ENCODE data around the gene OCSTAMP.
A peak's percentile ranks its signal among the peaks of the same experiment; 100 is the strongest.

OCSTAMP gene

GRCh38 chr20:46552460-46553420 is 2.3 kb upstream of the OCSTAMP start:
- DNase-seq = peak; percentile 73 to 90 (median 84)

- peak in 3 of 4 experiments; percentile 43 to 54 (median 47) for DNase-seq
These were observed 1.3 kb upstream of the OCSTAMP start for GRCh38 chr20:46551522-46552381.

DNA sequence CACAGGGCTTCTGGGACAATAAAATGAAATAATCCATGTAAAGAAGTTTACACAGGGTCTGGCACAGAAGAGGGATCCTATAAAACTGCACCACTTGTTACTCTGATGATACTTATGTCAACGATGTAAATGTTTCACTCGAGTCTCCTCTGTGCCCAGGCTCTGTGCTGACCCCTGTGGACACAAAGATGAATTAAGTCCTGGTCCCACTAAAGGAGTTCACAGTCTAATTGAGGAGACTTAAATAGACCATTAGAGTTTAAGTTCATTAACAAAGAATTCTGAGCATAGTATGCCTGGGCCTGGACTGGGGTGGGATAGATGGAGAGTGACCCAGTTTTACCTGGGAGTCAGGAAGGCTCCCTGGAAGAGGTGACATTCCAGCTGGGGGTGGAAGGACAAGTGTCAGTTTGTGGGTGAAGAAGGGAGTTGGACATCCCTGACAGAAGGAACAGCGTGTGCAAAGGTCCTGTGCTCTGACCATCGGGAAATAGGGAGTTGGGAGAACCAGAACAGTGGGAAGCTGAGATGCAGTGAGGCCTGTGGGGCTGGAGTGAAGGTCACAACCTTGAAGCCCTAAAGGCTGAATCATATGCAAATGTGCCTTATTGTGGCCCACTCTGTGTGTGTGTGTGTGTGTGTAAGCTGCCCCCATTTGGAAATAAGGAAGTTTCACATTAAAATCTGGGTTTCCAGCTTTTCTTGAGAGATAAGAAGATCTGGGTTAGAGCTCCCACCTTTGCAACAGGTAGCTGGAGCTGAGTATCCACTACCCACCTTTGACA is 1.1 kb downstream of the OCSTAMP start:
- peak in 2 of 4 experiments; percentile 14 to 18 for DNase-seq

- DNase-seq = no peak
These were observed 1.8 kb downstream of the OCSTAMP start for GRCh38 chr20:46548688-46549087.

- DNase-seq = no peak
These were observed 2.5 kb downstream of the OCSTAMP start for GRCh38 chr20:46547995-46548394.

- DNase-seq = no peak
These were observed 3.5 kb downstream of the OCSTAMP start for GRCh38 chr20:46546936-46547335.

- no peak for DNase-seq
These were observed 4.2 kb downstream of the OCSTAMP start for GRCh38 chr20:46546298-46546697.

DNA sequence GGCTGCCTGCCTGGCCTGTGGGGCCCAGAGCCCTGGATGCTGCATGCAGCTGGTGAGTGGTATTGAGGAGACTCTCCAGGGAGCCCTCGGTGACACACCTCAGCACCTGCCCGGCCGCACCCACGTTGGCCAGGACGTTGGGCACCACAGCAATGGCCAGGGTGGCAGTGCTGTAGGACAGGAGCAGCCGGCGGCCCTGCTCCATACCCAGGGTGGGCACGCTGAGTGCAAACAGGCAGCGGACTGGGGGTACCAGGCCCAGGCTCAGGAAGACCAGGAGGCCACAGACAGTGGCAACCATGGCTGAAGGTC is 4.7 kb downstream of the OCSTAMP start:
- no peak for DNase-seq

- DNase-seq = peak; percentile 80 to 93 (median 83)
These were observed 5.2 kb downstream of the OCSTAMP start for GRCh38 chr20:46545077-46545826.

DNA sequence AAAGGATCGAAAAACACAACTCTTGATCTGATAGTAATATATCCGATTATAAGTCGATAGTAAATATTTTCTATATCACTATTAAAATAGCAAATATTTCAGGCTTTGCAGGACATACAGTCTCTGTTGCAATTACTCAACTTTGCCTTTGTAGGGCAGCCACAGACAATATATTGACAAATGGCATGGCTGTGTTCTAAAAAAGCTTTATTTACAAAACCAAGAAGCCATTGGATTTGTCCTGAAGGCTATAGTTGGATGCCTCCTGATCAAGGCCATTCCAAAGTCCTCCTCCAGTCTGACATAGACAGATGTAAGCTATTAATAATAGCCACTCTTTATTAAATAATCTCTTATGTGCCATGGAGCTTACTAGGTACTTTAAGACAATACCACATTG is 5.9 kb downstream of the OCSTAMP start:
- DNase-seq = peak in 2 of 4 experiments; percentile 32 to 46

DNA sequence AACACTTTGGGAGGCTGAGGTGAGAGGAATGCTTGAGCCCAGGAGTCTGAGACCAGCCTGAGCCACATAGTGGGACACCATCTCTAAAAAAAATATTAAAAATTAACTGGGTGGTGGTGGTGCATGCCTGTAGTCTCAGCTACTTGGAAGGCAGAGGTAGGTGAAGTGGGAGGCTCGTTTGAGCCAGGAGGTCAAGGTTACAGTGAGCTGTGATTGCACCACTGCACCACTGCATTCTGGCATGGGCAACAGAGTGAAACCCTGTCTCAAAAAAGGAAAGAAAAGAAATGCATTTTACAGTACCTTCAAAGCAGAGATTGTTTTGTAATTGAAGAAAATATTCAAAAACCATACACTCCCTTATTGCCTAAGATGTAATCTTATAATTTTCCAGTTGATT is 6.5 kb downstream of the OCSTAMP start:
- no peak for DNase-seq

- no peak for DNase-seq
These were observed 7.4 kb downstream of the OCSTAMP start for GRCh38 chr20:46543033-46543432.

- no peak for DNase-seq
These were observed 9.1 kb downstream of the OCSTAMP start for GRCh38 chr20:46541229-46541935.

- DNase-seq = no peak
These were observed 11.3 kb downstream of the OCSTAMP start for GRCh38 chr20:46539113-46539512.

DNA sequence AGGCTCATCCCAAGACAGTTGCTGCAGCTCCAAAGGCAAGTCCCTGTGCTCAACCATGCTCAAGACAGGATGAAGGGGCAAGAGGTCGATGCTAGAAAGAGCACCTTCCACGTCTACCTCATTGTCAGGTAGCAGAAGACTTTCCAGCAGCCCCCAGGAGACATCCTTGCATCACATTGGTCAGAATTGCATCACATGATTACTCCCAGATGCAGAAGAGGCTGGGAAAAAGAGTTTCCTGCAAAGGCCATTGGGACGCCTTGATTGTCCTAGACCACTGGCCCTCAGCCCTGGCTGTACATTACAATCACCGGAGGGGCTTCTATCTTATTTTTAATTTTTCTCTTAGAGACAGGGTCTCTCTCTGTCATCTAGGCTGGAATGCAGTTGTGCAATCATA is 19.8 kb downstream of the OCSTAMP start:
- DNase-seq = no peak

DNA sequence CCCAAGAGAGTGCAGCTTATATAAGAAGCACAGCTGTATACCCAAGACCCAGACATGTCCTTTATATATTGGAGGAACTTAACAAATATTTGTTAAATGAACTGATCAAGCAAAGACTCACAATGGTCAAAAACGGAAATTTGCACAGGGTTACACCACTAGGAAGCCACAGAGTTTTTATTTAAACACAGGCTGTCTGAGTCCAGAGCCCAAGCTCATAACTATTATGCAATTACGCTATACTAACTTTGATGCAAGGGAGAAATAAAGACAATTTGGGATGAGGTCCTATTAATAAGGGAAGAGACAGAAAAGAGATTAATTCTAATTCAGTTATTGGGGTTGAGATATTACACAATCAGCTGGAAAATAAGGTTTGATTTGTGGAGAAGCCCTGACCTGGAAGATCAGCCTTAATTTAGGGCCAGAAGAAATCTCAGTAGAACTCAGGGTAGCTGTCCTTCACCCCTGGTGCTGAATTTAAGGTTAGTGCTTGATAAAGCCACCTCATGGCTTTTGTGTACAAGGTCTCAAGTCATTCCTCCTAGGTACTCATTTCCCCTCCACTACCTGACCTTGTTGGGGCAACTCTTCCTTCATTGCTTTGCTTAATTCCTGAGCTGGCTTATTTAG is 26.6 kb downstream of the OCSTAMP start:
- peak; percentile 7 to 38 (median 25) for DNase-seq

- no peak for DNase-seq
These were observed 27.3 kb downstream of the OCSTAMP start for GRCh38 chr20:46523108-46523507.

- peak; percentile 64 to 77 (median 72) for DNase-seq
These were observed 29.4 kb downstream of the OCSTAMP start for GRCh38 chr20:46520976-46521579.

DNA sequence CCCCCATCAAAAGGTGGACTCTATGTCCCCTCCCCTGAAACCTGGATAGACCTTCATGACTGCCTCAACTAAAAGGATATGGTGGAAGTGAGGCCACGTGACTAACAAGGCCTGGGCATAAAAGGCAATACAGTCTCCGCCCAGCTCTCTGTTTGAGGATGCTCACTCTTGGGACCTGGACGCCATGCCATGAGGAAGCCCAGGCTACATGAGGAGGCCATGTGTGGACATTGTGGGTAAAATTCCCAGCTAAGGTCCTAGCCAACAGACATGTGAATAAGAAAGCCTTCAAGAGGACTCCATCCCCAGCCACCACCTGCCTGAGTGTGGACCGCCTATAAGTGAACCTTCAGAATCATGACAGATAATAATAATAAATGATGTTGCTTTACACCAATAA is 29.9 kb downstream of the OCSTAMP start:
- DNase-seq = no peak

DNA sequence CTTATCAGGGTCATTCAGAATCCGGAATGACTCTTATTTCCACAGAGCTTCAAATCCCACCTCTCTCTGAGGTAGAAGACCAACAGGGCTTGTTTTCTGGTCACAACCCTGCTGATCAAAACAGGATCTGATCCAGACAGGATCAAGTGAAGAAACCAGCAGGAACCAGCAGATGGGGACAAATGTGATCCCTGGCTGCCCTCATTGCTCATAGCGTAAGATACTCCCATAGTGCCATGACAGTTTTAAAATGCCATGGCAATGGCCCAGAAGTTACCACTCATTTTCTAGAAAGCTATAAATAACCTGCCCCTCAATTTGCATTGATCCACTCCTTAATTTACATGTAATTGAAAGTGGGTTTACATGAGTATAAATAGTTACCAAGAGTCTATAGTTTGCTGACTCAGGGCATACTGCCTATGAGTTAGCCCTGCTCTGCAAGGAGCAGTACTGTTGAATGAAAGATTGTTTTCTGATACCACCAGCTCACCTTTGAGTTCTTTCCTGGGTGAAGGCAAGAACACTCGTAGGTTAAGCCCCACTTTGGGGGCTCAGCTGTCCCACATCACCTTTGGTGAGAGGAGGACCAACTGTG is 30.9 kb downstream of the OCSTAMP start:
- DNase-seq = no peak
